GM23338 (cell line): ENCODE measurements around the gene C12orf60. TPM values are rescaled to one million over a fixed set of nuclear protein-coding genes. Genes with fewer than 3 reads are reported as not detected.

Experiments
- ATAC-seq: fragments of 200-7000 bp; cut with Tn5 transposase; 3 replicates; pipeline ENCODE4 v1.9.1; 2020
- DNase-seq: peaks from one replicate; pipeline ENCODE4 v3.0.0-alpha.2; 2015; ENCODE audit warnings: low spot score
- H2AFZ ChIP-seq: fragments of 200-600 bp; sonication (generic); 2 replicates; pipeline ENCODE4 v1.8.0; 2016; ENCODE audit warnings: antibody characterized with exemption, mild to moderate bottlenecking, moderate library complexity
- H3F3A ChIP-seq: fragments of 200-600 bp; sonication (generic); replicated peaks from 2 replicates; pipeline ENCODE4 v1.8.0; 2017; ENCODE audit warnings: antibody characterized with exemption, mixed run types, low read depth
- H3K27ac ChIP-seq: fragments of 200-600 bp; sonication (generic); 2 replicates; pipeline ENCODE4 v1.6.1; 2016; ENCODE audit warnings: low read depth
- H3K27me3 ChIP-seq: fragments of 200-600 bp; sonication (generic); 2 replicates; pipeline ENCODE4 v1.8.0; 2016; ENCODE audit warnings: mild to moderate bottlenecking, mixed run types, moderate library complexity; ENCODE audit not compliant: insufficient read depth
- H3K36me3 ChIP-seq: fragments of 200-600 bp; sonication (generic); 2 replicates; pipeline ENCODE4 v1.8.0; 2016; ENCODE audit warnings: mild to moderate bottlenecking; ENCODE audit not compliant: insufficient read depth
- H3K4me1 ChIP-seq: fragments of 200-600 bp; sonication (generic); 2 replicates; pipeline ENCODE4 v1.8.0; 2016; ENCODE audit warnings: mild to moderate bottlenecking, moderate library complexity; ENCODE audit not compliant: insufficient read depth
- H3K4me2 ChIP-seq: fragments of 200-600 bp; sonication (generic); 2 replicates; pipeline ENCODE4 v1.7.1; 2017; ENCODE audit warnings: mixed run types
- H3K4me3 ChIP-seq: fragments of 200-600 bp; sonication (generic); 2 replicates; pipeline ENCODE4 v1.6.1; 2016; ENCODE audit warnings: mixed run types
- H3K79me2 ChIP-seq: fragments of 200-600 bp; sonication (generic); replicated peaks from 2 replicates; pipeline ENCODE4 v1.8.0; 2017; ENCODE audit warnings: mild to moderate bottlenecking; ENCODE audit not compliant: insufficient read depth
- H3K9me2 ChIP-seq: fragments of 200-600 bp; sonication (generic); 2 replicates; pipeline ENCODE4 v1.8.0; 2017; ENCODE audit not compliant: insufficient read depth
- H4K20me1 ChIP-seq: fragments of 200-600 bp; sonication (generic); replicated peaks from 2 replicates; pipeline ENCODE4 v1.8.0; 2017; ENCODE audit warnings: mild to moderate bottlenecking; ENCODE audit not compliant: insufficient read depth
- H3K27ac Mint-ChIP-seq: 2 replicates; pipeline ENCODE4 v1.8.0; 2020; ENCODE audit warnings: inconsistent platforms, mild to moderate bottlenecking, moderate library complexity, mixed read lengths
- H3K27me3 Mint-ChIP-seq: 3 replicates; pipeline ENCODE4 v1.8.0; 2022; ENCODE audit warnings: low read depth, mild to moderate bottlenecking, moderate library complexity, mixed read lengths, inconsistent platforms; ENCODE audit not compliant: insufficient read depth, poor library complexity
- H3K36me3 Mint-ChIP-seq: 3 replicates; pipeline ENCODE4 v1.8.0; 2021; ENCODE audit warnings: low read depth, mild to moderate bottlenecking, inconsistent platforms, moderate library complexity, mixed read lengths
- H3K4me1 Mint-ChIP-seq: 3 replicates; pipeline ENCODE4 v1.8.0; 2020; ENCODE audit warnings: mild to moderate bottlenecking, inconsistent platforms, mixed read lengths
- H3K4me3 Mint-ChIP-seq: 3 replicates; pipeline ENCODE4 v1.8.0; 2021; ENCODE audit warnings: moderate library complexity, mild to moderate bottlenecking, inconsistent platforms, mixed read lengths
- H3K9me3 Mint-ChIP-seq: 3 replicates; pipeline ENCODE4 v1.8.0; 2020; ENCODE audit warnings: moderate library complexity, mild to moderate bottlenecking, inconsistent platforms, mixed read lengths
- CREB1 ChIP-seq: fragments of 250-450 bp; sonication (Bioruptor Pico); IDR thresholded peaks from 2 replicates; pipeline ENCODE4 v1.5.0; 2020; ENCODE audit warnings: low read depth, mild to moderate bottlenecking, moderate library complexity
- CTCF ChIP-seq, 2 experiments: fragments of 200-600 bp in 1 of 2; sonication (generic) in 1 of 2; conservative IDR thresholded peaks; 2 replicates each; pipeline versions ENCODE4 v1.5.1 to v1.6.1; 2016 to 2017; ENCODE audit warnings: antibody characterized with exemption in 2 of 2, low read depth in 2 of 2, mild to moderate bottlenecking in 2 of 2, moderate library complexity in 1 of 2
- ETS1 ChIP-seq: IDR thresholded peaks from 2 replicates; pipeline ENCODE4 v1.6.1; 2016; ENCODE audit warnings: antibody characterized with exemption
- POLR2AphosphoS5 ChIP-seq: IDR thresholded peaks from 2 replicates; pipeline ENCODE4 v1.6.1; 2016; ENCODE audit warnings: antibody characterized with exemption, low read depth
- STAT1 ChIP-seq: IDR thresholded peaks from one replicate; pipeline ENCODE4 v1.6.1; 2016; ENCODE audit warnings: antibody characterized with exemption; ENCODE audit not compliant: unreplicated experiment
- ZNF331 ChIP-seq: fragments of 250-450 bp; sonication (Bioruptor Pico); IDR thresholded peaks from 2 replicates; pipeline ENCODE4 v1.5.0; 2020; ENCODE audit warnings: low read depth, mild to moderate bottlenecking, moderate library complexity
- ZNF462 ChIP-seq: fragments of 250-450 bp; sonication (Bioruptor Pico); IDR thresholded peaks from 2 replicates; pipeline ENCODE4 v1.5.0; 2020; ENCODE audit warnings: mild to moderate bottlenecking, moderate library complexity
- polyA plus RNA-seq: library from polyadenylated mRNA; unstranded; fragments of >200 nt; fragmentation: Nextera tagmentation; extraction: Ambion mirVana; gene quantifications from 2 replicates; pipeline ENCODE4 v1.2.1, GENCODE V29; 2016
- total RNA-seq: library from RNA; depleted of rRNA; stranded (reverse); fragments of >200 nt; shearing (Covaris generic); gene quantifications from 2 replicates; pipeline ENCODE4 v1.2.3, GENCODE V29; 2014

C12orf60 gene
- total and polyA plus RNA-seq, 2 experiments from 2014 or later, result 1.7 to 2.3 TPM

- TF ChIP-seq ZNF331, result no peak
- no peak for TF ChIP-seq POLR2AphosphoS5
- TF ChIP-seq STAT1, result no peak
- TF ChIP-seq CREB1 (CRISPR knock-in tag), result no peak
- TF ChIP-seq CTCF (conservative IDR thresholded peaks at IDR 0.05; ENCODE audit: low read depth in 2 of 2), result no peak
- no peak for TF ChIP-seq ETS1
- no peak for TF ChIP-seq ZNF462 (CRISPR knock-in tag)
- no peak for ATAC-seq
- Mint-ChIP-seq H3K27ac (no peak overlapping the region), H3K4me3 (no peak overlapping the region), H3K36me3 (no peaks in the 10 kb centered on the region), H3K9me3 (no peaks in the 10 kb centered on the region), H3K27me3 (no peaks in the 10 kb centered on the region), H3K4me1 (peaks cover under 1% of the 10 kb centered on the region; the same call in 1 of the 3 replicates)
- H4K20me1 ChIP-seq, result no peaks in the 10 kb centered on the region
- no peak overlapping the region for H2AFZ ChIP-seq
- H3K4me1 ChIP-seq, result no peaks in the 10 kb centered on the region
- H3F3A ChIP-seq, result no peaks in the 10 kb centered on the region
- H3K27ac ChIP-seq, result no peak overlapping the region
- H3K79me2 ChIP-seq, result no peaks in the 10 kb centered on the region
- no peak for DNase-seq
- no peak overlapping the region for H3K4me3 ChIP-seq
- H3K27me3 ChIP-seq, result no peaks in the 10 kb centered on the region
- no peak overlapping the region for H3K4me2 ChIP-seq
- no peaks in the 10 kb centered on the region for H3K36me3 ChIP-seq
- H3K9me2 ChIP-seq, result no peaks in the 10 kb centered on the region
Measured at GRCh38 chr12:14833952-14834351, 30.5 kb downstream of the C12orf60 start.
